Suprapubic skin (tissue), 4 donors: Measurements from ENCODE around the gene RPL36AL.

Experiments used
- EP300 ChIP-seq: sonication (generic); formaldehyde crosslinking; IDR thresholded peaks from one replicate; pipeline ENCODE4 v1.6.1; 2017; ENCODE audit warnings: antibody characterized with exemption
- POLR2A ChIP-seq, 2 donors: fragments of 450-650 bp; IDR thresholded peaks; one replicate each; pipeline ENCODE4 v1.6.1; 2017; ENCODE audit warnings: antibody characterized with exemption in 2 of 2, mild to moderate bottlenecking in 2 of 2, moderate library complexity in 2 of 2
- POLR2AphosphoS5 ChIP-seq, 3 donors: sonication (generic); formaldehyde crosslinking; IDR thresholded peaks; one replicate each; pipeline ENCODE4 v1.6.1; 2017; ENCODE audit warnings: antibody characterized with exemption in 3 of 3
- TF ChIP-seq, protein P1 (sequence below), 2 donors: fragments of 200-600 bp in 1 of 2; fragments of 450-650 bp in 1 of 2; sonication (generic) in 1 of 2; IDR thresholded peaks; one replicate each; pipeline ENCODE4 v1.5.1; 2016 to 2019; ENCODE audit warnings: antibody characterized with exemption in 2 of 2, mild to moderate bottlenecking in 1 of 2, moderate library complexity in 1 of 2

GRCh38 chr14:49622022-49622607 is 1.7 kb upstream of the RPL36AL start:
- no peak for TF ChIP-seq POLR2A (IDR thresholded peaks at IDR 0.05)
- TF ChIP-seq, protein P1, sequence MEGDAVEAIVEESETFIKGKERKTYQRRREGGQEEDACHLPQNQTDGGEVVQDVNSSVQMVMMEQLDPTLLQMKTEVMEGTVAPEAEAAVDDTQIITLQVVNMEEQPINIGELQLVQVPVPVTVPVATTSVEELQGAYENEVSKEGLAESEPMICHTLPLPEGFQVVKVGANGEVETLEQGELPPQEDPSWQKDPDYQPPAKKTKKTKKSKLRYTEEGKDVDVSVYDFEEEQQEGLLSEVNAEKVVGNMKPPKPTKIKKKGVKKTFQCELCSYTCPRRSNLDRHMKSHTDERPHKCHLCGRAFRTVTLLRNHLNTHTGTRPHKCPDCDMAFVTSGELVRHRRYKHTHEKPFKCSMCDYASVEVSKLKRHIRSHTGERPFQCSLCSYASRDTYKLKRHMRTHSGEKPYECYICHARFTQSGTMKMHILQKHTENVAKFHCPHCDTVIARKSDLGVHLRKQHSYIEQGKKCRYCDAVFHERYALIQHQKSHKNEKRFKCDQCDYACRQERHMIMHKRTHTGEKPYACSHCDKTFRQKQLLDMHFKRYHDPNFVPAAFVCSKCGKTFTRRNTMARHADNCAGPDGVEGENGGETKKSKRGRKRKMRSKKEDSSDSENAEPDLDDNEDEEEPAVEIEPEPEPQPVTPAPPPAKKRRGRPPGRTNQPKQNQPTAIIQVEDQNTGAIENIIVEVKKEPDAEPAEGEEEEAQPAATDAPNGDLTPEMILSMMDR (IDR thresholded peaks at IDR 0.05), result no peak
- TF ChIP-seq POLR2AphosphoS5 (IDR thresholded peaks at IDR 0.05), result no peak
- no peak for TF ChIP-seq EP300
